HL-60 (cell line): ENCODE measurements around the gene MYL2.

ENCODE experiments used
- POLR2AphosphoS5 ChIP-seq: IDR thresholded peaks from 2 replicates; pipeline ENCODE4 v1.6.1; 2012; ENCODE audit warnings: low read depth
- SPI1 ChIP-seq: IDR thresholded peaks from 2 replicates; pipeline ENCODE4 v1.6.1; 2012; ENCODE audit warnings: low read depth, mild to moderate bottlenecking, borderline replicate concordance
- TF ChIP-seq, protein P1 (sequence below): IDR thresholded peaks from one replicate; pipeline ENCODE4 v1.5.1; 2011; ENCODE audit warnings: low read length, control low read depth, inconsistent platforms; ENCODE audit not compliant: insufficient read depth

DNA sequence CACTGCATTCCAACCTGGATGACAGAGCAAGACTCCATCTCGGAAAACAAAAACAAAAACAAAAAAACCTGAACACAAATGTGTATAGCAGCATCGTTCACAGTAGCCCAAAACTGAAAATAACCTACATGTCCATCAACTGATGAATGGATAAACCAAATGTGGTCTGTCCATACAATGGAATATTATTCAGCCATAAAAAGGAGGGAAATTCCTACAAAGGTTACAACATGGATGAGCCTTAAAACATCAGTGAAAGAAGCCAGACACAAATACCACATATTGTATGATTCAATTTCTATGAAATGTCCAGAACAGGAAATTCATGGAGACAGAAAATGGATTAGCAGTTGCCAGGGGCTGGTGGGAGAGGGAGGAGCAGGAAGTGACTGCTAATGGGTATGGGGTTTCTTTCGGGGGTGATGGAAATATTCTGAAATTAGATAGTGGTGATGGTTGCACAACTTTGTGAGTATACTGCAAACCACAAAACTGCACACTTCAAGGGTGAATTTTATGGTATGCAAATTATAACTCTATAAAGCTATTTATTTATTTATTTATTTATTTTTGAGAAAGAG is 4.0 kb downstream of the MYL2 start:
- TF ChIP-seq SPI1 (no peak), POLR2AphosphoS5 (no peak)
- TF ChIP-seq, protein P1, sequence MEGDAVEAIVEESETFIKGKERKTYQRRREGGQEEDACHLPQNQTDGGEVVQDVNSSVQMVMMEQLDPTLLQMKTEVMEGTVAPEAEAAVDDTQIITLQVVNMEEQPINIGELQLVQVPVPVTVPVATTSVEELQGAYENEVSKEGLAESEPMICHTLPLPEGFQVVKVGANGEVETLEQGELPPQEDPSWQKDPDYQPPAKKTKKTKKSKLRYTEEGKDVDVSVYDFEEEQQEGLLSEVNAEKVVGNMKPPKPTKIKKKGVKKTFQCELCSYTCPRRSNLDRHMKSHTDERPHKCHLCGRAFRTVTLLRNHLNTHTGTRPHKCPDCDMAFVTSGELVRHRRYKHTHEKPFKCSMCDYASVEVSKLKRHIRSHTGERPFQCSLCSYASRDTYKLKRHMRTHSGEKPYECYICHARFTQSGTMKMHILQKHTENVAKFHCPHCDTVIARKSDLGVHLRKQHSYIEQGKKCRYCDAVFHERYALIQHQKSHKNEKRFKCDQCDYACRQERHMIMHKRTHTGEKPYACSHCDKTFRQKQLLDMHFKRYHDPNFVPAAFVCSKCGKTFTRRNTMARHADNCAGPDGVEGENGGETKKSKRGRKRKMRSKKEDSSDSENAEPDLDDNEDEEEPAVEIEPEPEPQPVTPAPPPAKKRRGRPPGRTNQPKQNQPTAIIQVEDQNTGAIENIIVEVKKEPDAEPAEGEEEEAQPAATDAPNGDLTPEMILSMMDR: no peak
